Hematopoietic multipotent progenitor cell treated with erythropoietin and hydrocortisone succinate and interleukin-3 and kit ligand, for 17 days (in vitro differentiated cells): Measurements from ENCODE around the gene FAM209B.
"Not testable (repeated sequence)": the region's sequence is repeated elsewhere in the genome, so short reads cannot be mapped to it uniquely, and the experiment has no call there.

Experiments used
- DNase-seq: peaks from one replicate; pipeline ENCODE4 v3.0.0-alpha.2; 2015; ENCODE audit warnings: low spot score

Gene FAM209B

GRCh38 chr20:56540415-56540814 is 7.4 kb downstream of the FAM209B start:
- no peak for DNase-seq

- no peak for DNase-seq
These were observed 9.5 kb downstream of the FAM209B start for GRCh38 chr20:56542489-56543030.

GRCh38 chr20:56551571-56551970 is 18.5 kb downstream of the FAM209B start:
- DNase-seq = no peak

GRCh38 chr20:56552911-56553629 is 20.0 kb downstream of the FAM209B start:
- no peak for DNase-seq

GRCh38 chr20:56554869-56555268 is 21.8 kb downstream of the FAM209B start:
- no peak for DNase-seq

- DNase-seq = no peak
These were observed 25.9 kb downstream of the FAM209B start for GRCh38 chr20:56558968-56559367.

- not testable (repeated sequence) for DNase-seq
These were observed 31.5 kb downstream of the FAM209B start for GRCh38 chr20:56564526-56564925.

GRCh38 chr20:56565511-56565910 is 32.5 kb downstream of the FAM209B start:
- no peak for DNase-seq

GRCh38 chr20:56566621-56567020 is 33.6 kb downstream of the FAM209B start:
- DNase-seq = no peak

- no peak for DNase-seq
These were observed 37.8 kb downstream of the FAM209B start for GRCh38 chr20:56570832-56571231.

- DNase-seq = no peak
These were observed 39.1 kb downstream of the FAM209B start for GRCh38 chr20:56572172-56572571.

GRCh38 chr20:56573986-56574385 is 40.9 kb downstream of the FAM209B start:
- DNase-seq = no peak

- no peak for DNase-seq
These were observed 41.6 kb downstream of the FAM209B start for GRCh38 chr20:56574531-56575142.

GRCh38 chr20:56575157-56575556 is 42.1 kb downstream of the FAM209B start:
- DNase-seq = no peak

- DNase-seq = no peak
These were observed 42.9 kb downstream of the FAM209B start for GRCh38 chr20:56575961-56576360.

- DNase-seq = no peak
These were observed 46.3 kb downstream of the FAM209B start for GRCh38 chr20:56579301-56579710.

- no peak for DNase-seq
These were observed 47.2 kb downstream of the FAM209B start for GRCh38 chr20:56580226-56580625.

- DNase-seq = no peak
These were observed 48.7 kb downstream of the FAM209B start for GRCh38 chr20:56581701-56582100.

GRCh38 chr20:56582542-56582941 is 49.5 kb downstream of the FAM209B start:
- DNase-seq = no peak

GRCh38 chr20:56584916-56585315 is 51.9 kb downstream of the FAM209B start:
- no peak for DNase-seq
